ENCODE measurements around the gene UBL7. TPM values are rescaled to one million over a fixed set of nuclear protein-coding genes. Genes with fewer than 3 reads are reported as not detected.

The UBL7 gene
- total and polyA plus RNA-seq, 4 donors = 12.7 to 19.5 (median 18.2) TPM

GRCh38 chr15:74464897-74465296 lies 3.9 kb upstream of the UBL7 start:
- Histone ChIP-seq H3K9ac (ENCODE audit: low read depth in 1 of 2, low read length in 2 of 2) (no peak overlapping the region), H3K4me3 (ENCODE audit: low read depth in 1 of 3, low read length in 3 of 3) (no peak overlapping the region), H3K9me3 (ENCODE audit: control insufficient read depth in 4 of 4, low read length in 3 of 4) (no peaks in the 10 kb centered on the region), H3K36me3 (ENCODE audit: control insufficient read depth in 4 of 4, insufficient read depth in 3 of 4, low read depth in 1 of 4, low read length in 3 of 4) (peaks cover 0 to 3% (median under 1%) of the 10 kb centered on the region in 4 donors), H3K27ac (ENCODE audit: low read depth in 1 of 2, low read length in 2 of 2) (no peak overlapping the region), H3K4me1 (ENCODE audit: control insufficient read depth in 4 of 4, insufficient read depth in 4 of 4, low read length in 3 of 4) (peaks cover 6 to 19% (median 16%) of the 10 kb centered on the region in 4 donors), H3K27me3 (ENCODE audit: control insufficient read depth in 4 of 4, insufficient read depth in 4 of 4, low read length in 3 of 4) (no peaks in the 10 kb centered on the region)
- DNase-seq (ENCODE audit: low spot score) = no peak
- TF ChIP-seq HNF4G (IDR thresholded peaks at IDR 0.05) (no peak), FOXA2 (IDR thresholded peaks at IDR 0.05) (no peak), TAF1 (conservative IDR thresholded peaks at IDR 0.05) (no peak), REST (IDR thresholded peaks at IDR 0.05) (no peak)
- 94% methylated on average over 2 of the region's 2 CpGs for WGBS

- 79% methylated on average over 2 of the region's 2 CpGs for whole genome bisulfite sequencing
- no peak overlapping the region for H3K9ac ChIP-seq (ENCODE audit: low read depth in 1 of 2, low read length in 2 of 2)
- TF ChIP-seq ZBTB33 (IDR thresholded peaks at IDR 0.05) (no peak), YY1 (IDR thresholded peaks at IDR 0.05) (no peak), EGR1 (IDR thresholded peaks at IDR 0.05; ENCODE audit: low read depth in 2 of 2) (no peak), HNF4G (IDR thresholded peaks at IDR 0.05) (no peak), RAD21 (IDR thresholded peaks at IDR 0.05) (no peak), CTCF (IDR thresholded peaks at IDR 0.05; ENCODE audit: low read depth, low read length, missing input control) (no peak), MAX (IDR thresholded peaks at IDR 0.05) (no peak), NR2F2 (IDR thresholded peaks at IDR 0.05) (no peak), FOXA2 (IDR thresholded peaks at IDR 0.05) (no peak), ATF3 (IDR thresholded peaks at IDR 0.05) (no peak), HNF4A (conservative IDR thresholded peaks at IDR 0.05) (no peak), SP1 (IDR thresholded peaks at IDR 0.05) (no peak), TAF1 (conservative IDR thresholded peaks at IDR 0.05) (no peak), FOXA1 (IDR thresholded peaks at IDR 0.05) (no peak)
- H3K36me3 ChIP-seq (ENCODE audit: control insufficient read depth in 4 of 4, insufficient read depth in 3 of 4, low read depth in 1 of 4, low read length in 3 of 4) = peaks cover 0 to 3% (median under 1%) of the 10 kb centered on the region in 4 donors
- H3K4me3 ChIP-seq (ENCODE audit: low read depth in 1 of 3, low read length in 3 of 3) = no peak overlapping the region
- H3K27ac ChIP-seq (ENCODE audit: low read depth in 1 of 2, low read length in 2 of 2) = no peak overlapping the region
- peaks cover 6 to 19% (median 16%) of the 10 kb centered on the region in 4 donors for H3K4me1 ChIP-seq (ENCODE audit: control insufficient read depth in 4 of 4, insufficient read depth in 4 of 4, low read length in 3 of 4)
- no peaks in the 10 kb centered on the region for H3K27me3 ChIP-seq (ENCODE audit: control insufficient read depth in 4 of 4, insufficient read depth in 4 of 4, low read length in 3 of 4)
- DNase-seq (ENCODE audit: low spot score) = no peak
- no peaks in the 10 kb centered on the region for H3K9me3 ChIP-seq (ENCODE audit: control insufficient read depth in 4 of 4, low read length in 3 of 4)
Measured at GRCh38 chr15:74464216-74464615, 3.3 kb upstream of the UBL7 start.
